Measurements from ENCODE around the gene COLQ. TPM values are rescaled to one million over a fixed set of nuclear protein-coding genes. Genes with fewer than 3 reads are reported as not detected.

COLQ gene
- total RNA-seq, 1 donor from 2014 or later = 2.1 TPM

DNA sequence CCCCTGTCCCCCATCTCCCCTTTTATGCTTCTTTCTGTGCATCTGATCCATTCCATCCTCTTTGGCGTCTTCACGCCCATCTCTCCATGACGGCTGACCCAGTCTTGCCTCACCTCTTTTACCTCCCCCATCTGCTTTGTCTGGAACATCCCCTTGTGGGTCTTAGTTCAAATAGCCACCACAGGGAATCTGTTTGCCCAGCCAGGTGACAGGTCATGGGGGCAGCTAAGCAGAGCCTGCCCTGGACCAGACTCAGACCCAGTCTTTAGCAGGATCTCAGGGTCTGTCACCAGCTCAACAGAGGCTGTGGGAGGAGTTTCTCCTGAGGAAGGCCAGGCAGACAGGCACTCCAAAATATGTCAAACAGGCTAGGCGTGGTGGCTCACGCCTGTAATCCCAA, 28.1 kb downstream of the COLQ start:
- Mint-ChIP-seq H3K9me3 (ENCODE audit: unreplicated experiment) (no peaks in the 10 kb centered on the region), H3K27ac (ENCODE audit: unreplicated experiment) (no peak overlapping the region), H3K4me1 (ENCODE audit: unreplicated experiment) (peaks cover 6% of the 10 kb centered on the region), H3K4me3 (ENCODE audit: unreplicated experiment) (no peak overlapping the region), H3K27me3 (ENCODE audit: unreplicated experiment) (peaks cover 6% of the 10 kb centered on the region), H3K36me3 (ENCODE audit: low read depth, unreplicated experiment) (peaks cover 4% of the 10 kb centered on the region)
- DNase-seq (ENCODE audit: low spot score) = no peak
- TF ChIP-seq, protein P1, sequence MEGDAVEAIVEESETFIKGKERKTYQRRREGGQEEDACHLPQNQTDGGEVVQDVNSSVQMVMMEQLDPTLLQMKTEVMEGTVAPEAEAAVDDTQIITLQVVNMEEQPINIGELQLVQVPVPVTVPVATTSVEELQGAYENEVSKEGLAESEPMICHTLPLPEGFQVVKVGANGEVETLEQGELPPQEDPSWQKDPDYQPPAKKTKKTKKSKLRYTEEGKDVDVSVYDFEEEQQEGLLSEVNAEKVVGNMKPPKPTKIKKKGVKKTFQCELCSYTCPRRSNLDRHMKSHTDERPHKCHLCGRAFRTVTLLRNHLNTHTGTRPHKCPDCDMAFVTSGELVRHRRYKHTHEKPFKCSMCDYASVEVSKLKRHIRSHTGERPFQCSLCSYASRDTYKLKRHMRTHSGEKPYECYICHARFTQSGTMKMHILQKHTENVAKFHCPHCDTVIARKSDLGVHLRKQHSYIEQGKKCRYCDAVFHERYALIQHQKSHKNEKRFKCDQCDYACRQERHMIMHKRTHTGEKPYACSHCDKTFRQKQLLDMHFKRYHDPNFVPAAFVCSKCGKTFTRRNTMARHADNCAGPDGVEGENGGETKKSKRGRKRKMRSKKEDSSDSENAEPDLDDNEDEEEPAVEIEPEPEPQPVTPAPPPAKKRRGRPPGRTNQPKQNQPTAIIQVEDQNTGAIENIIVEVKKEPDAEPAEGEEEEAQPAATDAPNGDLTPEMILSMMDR (IDR thresholded peaks at IDR 0.05; ENCODE audit: unreplicated experiment) = no peak

DNA sequence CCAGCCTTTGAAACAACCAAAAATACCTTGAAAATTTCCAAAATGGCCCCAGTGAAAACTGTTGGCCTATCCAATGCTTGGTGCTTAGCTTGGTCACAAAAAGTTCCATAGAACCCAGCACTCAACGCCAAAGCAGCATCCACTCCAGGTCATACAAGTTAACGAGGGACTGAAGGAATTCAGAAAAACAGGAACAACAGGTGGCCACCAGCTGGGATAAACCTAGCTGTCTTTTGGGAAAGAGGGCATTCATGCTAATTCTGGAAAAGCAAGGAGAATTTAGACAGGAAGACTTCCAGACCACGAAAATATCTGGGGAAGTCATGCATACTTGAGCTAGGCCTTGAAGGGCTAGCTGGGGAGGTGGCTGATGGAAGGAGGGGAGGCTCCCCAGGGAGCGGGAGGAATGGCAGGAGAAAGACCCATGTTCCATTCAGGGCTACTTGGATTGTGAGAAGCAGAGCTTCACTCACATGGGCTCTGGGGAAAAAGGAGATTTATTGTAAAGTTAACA, 28.6 kb downstream of the COLQ start:
- Mint-ChIP-seq H3K4me1 (ENCODE audit: unreplicated experiment) (peaks cover 6% of the 10 kb centered on the region), H3K4me3 (ENCODE audit: unreplicated experiment) (no peak overlapping the region), H3K27me3 (ENCODE audit: unreplicated experiment) (peaks cover 6% of the 10 kb centered on the region), H3K27ac (ENCODE audit: unreplicated experiment) (no peak overlapping the region), H3K36me3 (ENCODE audit: low read depth, unreplicated experiment) (peaks cover 4% of the 10 kb centered on the region), H3K9me3 (ENCODE audit: unreplicated experiment) (no peaks in the 10 kb centered on the region)
- no peak for DNase-seq (ENCODE audit: low spot score)
- TF ChIP-seq, protein P1 (IDR thresholded peaks at IDR 0.05; ENCODE audit: unreplicated experiment) = no peak

DNA sequence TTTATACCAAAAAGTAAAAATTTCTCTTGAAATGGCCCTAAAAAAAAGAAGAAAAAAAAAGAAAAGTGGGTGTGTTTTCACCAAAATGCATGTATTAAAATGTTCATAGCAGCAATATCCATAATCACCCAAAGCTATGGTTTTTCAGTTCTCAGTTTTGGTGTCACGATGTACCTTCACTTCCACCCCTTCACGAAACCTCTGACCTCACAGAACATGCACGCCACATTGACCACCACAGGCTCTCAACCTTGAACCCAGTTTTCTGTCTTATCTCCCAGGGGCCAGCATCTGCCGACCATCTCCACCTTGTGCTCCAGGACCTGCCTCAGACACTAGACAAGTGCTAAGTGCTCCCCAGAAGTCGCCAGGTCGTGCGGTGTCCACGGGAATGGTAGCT, 30.4 kb downstream of the COLQ start:
- H3K27ac Mint-ChIP-seq (ENCODE audit: unreplicated experiment) = no peak overlapping the region
- H3K9me3 Mint-ChIP-seq (ENCODE audit: unreplicated experiment) = no peaks in the 10 kb centered on the region
- peaks cover 4% of the 10 kb centered on the region for H3K27me3 Mint-ChIP-seq (ENCODE audit: unreplicated experiment)
- peaks cover 9% of the 10 kb centered on the region for H3K36me3 Mint-ChIP-seq (ENCODE audit: low read depth, unreplicated experiment)
- H3K4me1 Mint-ChIP-seq (ENCODE audit: unreplicated experiment) = peaks cover 3% of the 10 kb centered on the region
- TF ChIP-seq, protein P1 (IDR thresholded peaks at IDR 0.05; ENCODE audit: unreplicated experiment) = no peak
- H3K4me3 Mint-ChIP-seq (ENCODE audit: unreplicated experiment) = no peak overlapping the region
- DNase-seq (ENCODE audit: low spot score) = no peak

DNA sequence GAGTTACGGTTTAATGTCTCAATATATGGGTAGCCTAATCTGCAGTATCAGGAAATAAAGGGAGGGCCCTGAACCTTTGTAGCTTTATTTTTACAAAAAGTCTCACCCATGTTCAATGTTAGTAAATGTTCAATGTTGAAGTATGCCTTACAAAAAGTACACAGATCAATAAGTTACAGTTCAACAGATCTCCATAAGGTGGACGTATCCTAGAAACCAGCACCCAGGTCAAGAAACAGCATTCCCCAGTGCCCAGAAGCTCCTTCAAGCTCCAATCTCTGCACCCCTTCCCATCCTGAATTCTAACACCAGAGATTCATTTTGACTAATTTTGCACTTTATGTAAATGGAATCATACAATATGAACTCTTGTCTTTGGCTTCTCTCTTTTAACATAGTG, 31.3 kb downstream of the COLQ start:
- H3K27me3 Mint-ChIP-seq (ENCODE audit: unreplicated experiment) = peaks cover 4% of the 10 kb centered on the region

DNA sequence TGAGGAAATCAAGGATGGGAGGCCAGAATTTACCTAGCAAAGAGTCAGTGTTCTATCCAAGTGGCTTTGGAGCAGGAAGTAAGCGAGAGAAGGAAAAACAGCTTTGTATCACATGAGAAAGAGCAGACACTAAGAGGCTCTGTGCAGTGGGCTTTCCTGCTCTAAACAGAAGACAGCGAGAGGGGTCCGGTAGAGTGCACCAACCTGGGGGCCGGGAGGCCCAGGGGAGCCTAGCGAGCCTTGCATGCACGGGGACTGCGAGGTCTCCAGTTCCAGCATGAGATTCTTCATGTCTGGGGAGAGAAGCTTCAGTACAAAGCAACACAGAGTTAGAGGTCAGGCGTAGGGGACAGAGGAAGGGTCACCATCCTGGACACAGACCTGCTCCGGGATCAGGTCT, 33.5 kb downstream of the COLQ start:
- no peak overlapping the region for H3K4me3 Mint-ChIP-seq (ENCODE audit: unreplicated experiment)
- peaks cover under 1% of the 10 kb centered on the region for H3K27me3 Mint-ChIP-seq (ENCODE audit: unreplicated experiment)
- no peaks in the 10 kb centered on the region for H3K9me3 Mint-ChIP-seq (ENCODE audit: unreplicated experiment)
- TF ChIP-seq, protein P1 (IDR thresholded peaks at IDR 0.05; ENCODE audit: unreplicated experiment) = no peak
- DNase-seq (ENCODE audit: low spot score) = no peak
- no peaks in the 10 kb centered on the region for H3K4me1 Mint-ChIP-seq (ENCODE audit: unreplicated experiment)
- H3K36me3 Mint-ChIP-seq (ENCODE audit: low read depth, unreplicated experiment) = peaks cover 5% of the 10 kb centered on the region
- no peak overlapping the region for H3K27ac Mint-ChIP-seq (ENCODE audit: unreplicated experiment)

More for the DNA sequence above, 31.3 kb downstream of the COLQ start:
- DNase-seq (ENCODE audit: low spot score) = no peak
- TF ChIP-seq, protein P1 (IDR thresholded peaks at IDR 0.05; ENCODE audit: unreplicated experiment) = no peak
- Mint-ChIP-seq H3K27ac (ENCODE audit: unreplicated experiment) (no peak overlapping the region), H3K4me3 (ENCODE audit: unreplicated experiment) (no peak overlapping the region), H3K9me3 (ENCODE audit: unreplicated experiment) (no peaks in the 10 kb centered on the region), H3K4me1 (ENCODE audit: unreplicated experiment) (no peaks in the 10 kb centered on the region), H3K36me3 (ENCODE audit: low read depth, unreplicated experiment) (peaks cover 9% of the 10 kb centered on the region)

Data from endothelial cell (in vitro differentiated cells).